Measurements from ENCODE around the gene ASF1B.
"Not testable (repeated sequence)": the region's sequence is repeated elsewhere in the genome, so short reads cannot be mapped to it uniquely, and the experiment has no call there.

Gene ASF1B

DNA sequence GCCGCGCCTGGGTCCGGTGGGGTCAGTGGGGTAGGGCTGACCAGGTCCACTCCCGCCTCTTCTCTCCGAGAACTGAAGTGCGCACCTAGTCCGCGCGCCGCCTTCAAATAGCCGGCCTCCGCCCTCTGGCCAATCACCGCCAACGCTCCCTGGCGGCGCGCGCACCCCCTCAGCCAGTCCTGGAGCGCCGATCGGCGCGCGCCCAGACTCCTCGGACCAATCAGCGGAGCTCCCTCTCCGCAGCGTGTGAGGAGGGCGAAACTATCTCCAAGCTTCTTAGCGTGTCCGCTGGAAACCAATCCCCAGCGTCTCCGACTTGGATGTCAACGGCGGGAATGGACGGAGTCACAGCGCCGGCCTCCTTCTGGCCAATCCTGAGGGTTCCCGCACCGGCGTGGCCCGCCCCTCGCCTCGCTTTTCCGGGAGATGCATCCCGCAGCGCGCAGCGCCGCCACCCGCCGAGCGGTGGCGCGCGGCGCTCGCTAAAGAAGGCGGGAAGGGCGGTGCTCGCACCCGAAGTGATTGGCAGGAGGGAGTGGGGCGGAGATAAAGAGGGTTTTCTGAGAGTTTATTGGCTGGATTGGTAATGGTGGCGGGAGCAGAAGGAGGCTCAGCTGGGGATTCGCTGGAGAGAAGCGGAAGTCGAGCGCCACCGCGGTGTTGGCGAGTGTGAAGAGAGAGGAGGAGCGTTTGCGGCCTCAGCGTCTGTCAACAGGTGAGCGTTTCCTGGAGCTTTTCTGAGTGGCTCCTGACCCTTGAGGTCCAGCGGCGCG, at the start of gene ASF1B:
Gene ASF1B (minus strand): TSS at position 81 of the 773 bp plus-strand sequence. CDS start 133 bp downstream, outside the sequence.
- peak within 1 kb of the TSS; percentile 49 to 95 (median 90) for H3K27ac ChIP-seq
- H3K4me3 ChIP-seq = peak within 1 kb of the TSS; percentile 62 to 92 (median 82)

DNA sequence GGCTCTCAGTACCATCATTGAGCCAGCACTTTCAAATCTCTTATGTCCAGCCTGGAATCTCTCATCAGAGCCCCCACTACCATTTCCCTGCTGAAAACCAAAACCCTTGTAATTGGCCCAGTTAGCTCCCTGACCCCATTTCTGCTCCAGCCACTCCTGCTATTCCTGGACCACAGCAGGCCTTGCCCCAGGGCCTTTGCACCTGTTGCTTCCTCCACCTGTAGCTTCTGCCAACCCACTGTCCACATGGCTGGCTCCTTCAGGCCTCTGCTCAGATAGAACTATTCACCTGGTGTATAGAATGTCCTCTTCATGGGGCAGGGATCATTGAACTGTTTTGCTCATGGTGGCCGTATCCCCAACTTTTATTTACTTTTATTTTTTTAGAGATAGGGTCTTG, 49.3 kb upstream of the ASF1B start:
- not testable (repeated sequence) for H3K4me3 ChIP-seq, H3K27ac ChIP-seq

DNA sequence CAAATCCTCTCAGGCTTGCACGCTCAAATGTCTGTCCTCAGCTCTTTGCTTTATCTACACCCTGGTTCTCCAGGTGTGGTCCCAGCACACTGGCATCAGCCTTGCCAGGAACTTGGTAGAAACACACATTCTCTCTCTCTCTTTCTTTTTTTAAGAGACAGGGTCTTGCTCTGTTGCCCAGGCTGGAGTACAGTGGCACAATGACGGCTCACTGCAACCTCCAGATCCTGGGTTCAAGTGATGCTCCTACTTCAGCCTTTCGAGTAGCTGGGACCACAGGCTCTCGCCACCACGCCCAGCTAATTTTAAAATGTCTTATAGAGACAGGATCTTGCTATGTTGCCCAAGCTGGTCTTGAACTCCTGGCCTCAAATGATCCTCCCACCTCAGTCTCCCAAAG, 48.8 kb upstream of the ASF1B start:
- Histone ChIP-seq H3K27ac (no peak overlapping the region), H3K4me3 (no peak overlapping the region)

DNA sequence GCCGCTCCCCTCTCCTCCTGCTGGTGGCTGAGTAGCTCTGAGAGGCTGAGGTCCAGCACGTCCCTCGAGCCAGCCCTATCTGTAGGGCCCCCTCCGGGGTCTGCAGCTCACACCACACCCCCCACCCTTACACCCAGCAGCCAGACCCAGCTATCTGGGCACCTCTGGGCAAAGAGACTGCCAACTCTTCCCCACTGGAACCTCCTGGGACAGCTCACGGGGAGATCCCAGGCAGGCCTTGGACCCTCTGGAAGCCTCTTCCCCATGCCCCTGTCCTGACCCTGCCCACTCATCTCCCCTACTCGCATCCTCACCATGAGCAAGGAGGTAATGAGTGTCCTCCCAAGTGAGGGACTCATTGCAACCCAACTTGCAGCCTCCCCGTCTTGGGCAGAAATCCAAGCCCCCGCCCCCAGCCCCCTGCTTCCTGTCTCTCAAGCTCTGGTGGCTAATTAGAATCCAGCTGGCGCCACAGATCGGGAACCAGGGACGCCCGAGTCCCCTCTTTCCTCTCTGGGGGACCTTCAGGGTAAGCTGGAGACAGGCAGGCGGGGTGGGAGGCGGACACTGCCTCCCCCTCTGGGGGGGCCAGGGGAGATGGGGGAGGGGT, 47.5 kb upstream of the ASF1B start:
- Histone ChIP-seq H3K4me3 (no peak overlapping the region), H3K27ac (no peak overlapping the region)

DNA sequence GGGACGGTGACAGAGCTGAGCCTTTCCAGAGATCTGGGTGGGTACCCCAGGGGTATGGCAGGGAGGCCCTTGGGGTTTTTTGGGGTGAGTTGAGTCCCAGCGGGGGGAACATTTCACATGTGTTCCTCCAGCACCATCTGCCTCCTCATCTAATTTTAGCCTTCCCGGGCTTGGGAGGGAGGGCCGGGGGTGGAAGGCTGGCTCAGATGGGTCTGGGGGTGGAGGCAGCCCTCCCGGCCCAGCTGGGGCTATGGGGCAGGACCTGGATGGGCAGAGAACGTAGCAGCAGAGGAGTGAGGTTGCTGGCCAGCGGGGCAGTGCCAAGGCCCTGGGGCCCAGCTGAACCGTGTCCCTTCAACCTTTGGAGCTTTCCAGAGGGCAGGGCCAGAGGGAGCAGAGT, 46.1 kb upstream of the ASF1B start:
- no peak overlapping the region for H3K27ac ChIP-seq
- no peak overlapping the region for H3K4me3 ChIP-seq

DNA sequence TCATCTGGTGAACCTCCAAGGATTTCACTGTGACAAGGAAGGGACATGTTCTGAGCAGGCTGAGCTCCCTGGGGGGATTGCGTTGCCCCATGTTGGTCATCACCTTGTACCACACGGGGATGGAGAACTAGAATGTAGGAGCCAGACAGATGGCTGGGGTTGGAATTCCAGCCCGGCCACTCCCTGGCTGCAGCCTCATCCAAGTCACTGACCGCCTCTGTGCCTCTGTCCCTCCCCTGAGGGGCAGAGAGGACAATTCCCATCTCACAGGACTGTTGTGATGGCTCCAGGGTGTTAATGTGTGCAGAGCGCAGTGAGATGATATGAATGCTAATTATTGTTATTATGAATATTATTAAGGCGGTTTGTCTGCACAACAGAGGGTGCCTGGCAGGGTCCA, 45.5 kb upstream of the ASF1B start:
- no peak overlapping the region for H3K27ac ChIP-seq
- no peak overlapping the region for H3K4me3 ChIP-seq

DNA sequence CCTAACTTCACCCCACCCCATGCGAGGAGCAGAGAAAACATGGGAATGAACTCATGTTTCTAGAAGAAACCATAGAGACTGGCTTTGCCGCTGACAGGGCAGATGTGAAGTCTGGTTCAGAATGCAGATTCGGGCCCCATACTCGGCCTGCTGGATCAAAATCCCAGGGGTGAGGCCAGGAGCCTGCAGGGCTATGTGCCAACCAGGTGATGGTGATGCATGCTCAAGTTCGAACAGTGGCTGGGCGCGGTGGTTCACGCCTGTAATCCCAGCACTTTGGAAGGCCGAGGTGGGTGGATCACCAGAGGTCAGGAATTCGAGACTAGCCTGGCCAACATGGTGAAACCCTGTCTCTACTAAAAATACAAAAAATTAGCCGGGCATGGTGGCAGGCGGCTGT, 44.8 kb upstream of the ASF1B start:
- not testable (repeated sequence) for H3K4me3 ChIP-seq, H3K27ac ChIP-seq

DNA sequence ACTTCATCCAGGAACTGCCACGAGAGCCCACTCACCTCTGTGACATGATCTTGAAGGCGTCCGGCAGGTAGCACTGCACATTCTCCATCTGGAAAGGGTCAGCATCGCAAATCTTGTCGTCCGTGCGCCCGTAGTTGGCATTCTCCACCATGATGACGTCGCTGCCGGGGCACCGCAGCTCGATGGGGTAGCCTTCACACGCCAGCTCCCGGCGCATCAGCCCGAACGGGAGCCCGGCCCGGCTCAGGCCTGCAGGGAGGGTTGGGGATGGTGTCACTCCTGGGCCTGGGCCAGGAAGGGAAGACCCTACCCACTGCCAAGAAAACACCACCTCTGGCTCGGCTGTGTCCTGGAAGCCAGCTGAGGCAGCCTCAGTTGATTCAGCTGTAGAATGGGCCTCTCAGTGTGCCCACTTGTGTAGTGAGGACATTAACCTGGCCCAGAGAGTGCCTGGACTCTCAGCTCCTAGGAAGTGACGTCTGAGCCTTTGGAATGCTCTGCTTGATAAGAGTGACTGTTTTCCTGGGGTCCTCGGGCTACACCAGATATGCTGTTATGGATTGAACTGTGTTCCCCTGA, 41.2 kb upstream of the ASF1B start:
- no peak overlapping the region for H3K4me3 ChIP-seq
- H3K27ac ChIP-seq = no peak overlapping the region

DNA sequence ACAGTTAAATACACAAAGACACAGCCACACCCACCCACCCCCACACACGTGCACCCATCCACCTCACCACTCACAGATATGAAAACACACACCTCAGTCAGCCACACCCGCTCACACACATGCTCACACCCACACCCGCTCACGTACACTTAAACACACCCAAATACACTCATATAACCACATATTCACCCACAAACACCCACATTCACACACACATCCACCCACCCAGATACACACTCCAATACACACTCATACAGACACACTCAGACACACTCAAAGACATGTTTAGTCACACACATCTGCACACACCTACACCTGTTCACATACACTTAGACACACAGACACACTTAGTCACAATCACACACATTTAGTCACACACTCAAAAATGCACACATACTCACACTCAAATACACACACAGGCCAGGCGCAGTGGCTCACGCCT, 39.0 kb upstream of the ASF1B start:
- H3K27ac ChIP-seq = no peak overlapping the region
- no peak overlapping the region for H3K4me3 ChIP-seq

DNA sequence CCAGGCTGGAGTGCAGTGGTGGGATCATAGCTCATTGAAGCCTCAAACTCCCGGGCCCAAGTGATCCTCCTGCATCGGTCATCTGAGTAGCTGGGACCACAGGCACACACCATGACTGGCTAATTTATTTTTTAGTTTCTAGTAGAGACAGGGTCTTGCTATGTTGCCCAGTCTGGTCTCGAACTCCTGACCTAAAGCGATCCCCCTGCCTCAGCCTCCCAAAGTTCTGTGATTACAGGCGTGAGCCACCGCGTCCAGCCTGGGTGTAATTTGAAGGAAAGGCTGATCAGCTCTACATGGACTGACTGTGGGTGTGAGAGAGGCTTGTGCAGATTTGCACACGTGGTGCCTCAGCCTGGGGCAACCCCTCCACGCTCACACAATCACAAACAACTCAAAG, 38.5 kb upstream of the ASF1B start:
- no peak overlapping the region for H3K4me3 ChIP-seq
- H3K27ac ChIP-seq = no peak overlapping the region

DNA sequence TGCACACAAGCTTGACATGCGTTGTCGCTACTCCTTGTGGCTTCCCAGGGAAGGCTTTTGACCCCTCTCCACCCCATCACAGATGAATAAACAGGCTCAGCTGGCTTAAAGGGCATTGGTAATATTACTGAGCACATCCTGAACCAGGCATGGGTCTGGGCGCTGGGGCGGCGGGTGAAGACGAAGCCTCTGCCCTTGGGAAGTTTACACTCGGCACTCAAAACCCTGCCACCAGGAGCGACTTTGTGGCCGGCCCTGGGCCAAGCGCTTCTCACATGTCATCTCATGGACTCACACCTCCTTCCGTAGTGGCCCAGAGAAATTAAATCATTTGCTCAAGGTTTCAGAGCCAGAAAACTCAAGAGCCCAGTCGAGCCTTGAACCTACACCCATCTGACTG, 32.6 kb upstream of the ASF1B start:
- Histone ChIP-seq H3K27ac (no peak overlapping the region), H3K4me3 (no peak overlapping the region)

DNA sequence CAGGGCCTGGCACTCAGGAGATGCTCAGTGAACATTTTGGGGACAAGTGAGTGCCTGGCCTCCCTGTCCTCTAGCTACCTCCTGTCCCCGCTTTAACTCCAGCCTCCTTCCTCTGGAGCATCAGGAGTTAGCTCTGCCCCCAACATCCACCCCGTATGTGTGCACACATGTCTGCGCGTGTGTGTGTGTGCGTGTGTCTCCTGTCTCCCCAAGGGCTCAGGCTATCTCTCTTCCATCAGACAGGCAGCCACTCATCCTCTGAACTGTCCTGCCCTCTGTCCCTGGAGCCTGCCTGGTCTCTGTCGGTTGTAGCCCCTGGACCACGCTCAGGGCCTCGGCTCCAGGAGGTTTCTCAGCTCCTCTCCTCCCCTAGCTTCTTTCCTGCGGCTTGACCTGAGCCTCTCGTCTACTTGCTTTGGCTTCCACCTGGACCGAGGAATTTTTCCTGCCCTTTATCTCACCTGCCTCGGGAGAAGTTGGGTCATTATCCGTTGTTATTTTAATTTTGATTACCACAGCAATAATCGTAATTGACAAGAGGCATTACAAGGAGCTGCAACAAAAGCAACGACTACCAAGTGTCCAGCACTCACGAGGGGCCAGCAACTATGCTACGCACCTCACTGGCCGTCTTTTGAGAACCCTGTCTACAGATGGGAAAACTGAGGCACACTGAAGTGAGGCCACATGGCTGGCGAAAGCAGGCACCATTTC, 32.0 kb upstream of the ASF1B start:
- H3K27ac ChIP-seq = peak overlapping the region in 2 of 21 experiments; percentile 41 to 73
- H3K4me3 ChIP-seq = no peak overlapping the region

DNA sequence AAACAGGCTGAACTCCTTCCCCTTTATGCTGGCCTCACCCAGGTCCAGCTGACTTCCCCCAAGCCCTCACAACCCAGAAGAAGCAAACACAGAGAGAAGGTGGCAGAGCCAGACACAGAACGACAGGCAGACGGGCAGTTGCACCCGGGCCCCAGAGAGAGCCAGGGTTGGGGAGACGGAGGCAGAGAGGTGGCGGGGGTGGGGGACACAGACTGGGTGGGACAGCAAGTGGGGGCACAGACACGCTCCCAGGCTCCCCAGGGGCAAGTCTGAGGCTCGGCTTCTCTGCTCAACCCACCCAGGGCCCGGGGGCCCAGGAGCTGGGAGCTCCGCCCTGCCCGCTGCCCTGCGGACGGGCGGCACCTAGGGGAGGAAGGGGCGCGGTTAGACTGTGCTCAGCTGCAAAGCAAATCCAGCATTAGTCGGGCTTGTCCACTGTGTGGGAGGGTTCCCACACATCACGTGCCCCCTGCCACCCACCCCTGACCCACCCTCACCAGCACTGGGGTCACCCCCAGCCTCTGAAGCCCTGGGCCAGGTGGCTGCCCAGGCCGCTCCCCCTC, 31.3 kb upstream of the ASF1B start:
- no peak overlapping the region for H3K4me3 ChIP-seq
- H3K27ac ChIP-seq = peak overlapping the region in 10 of 21 experiments; percentile 18 to 73 (median 47)

DNA sequence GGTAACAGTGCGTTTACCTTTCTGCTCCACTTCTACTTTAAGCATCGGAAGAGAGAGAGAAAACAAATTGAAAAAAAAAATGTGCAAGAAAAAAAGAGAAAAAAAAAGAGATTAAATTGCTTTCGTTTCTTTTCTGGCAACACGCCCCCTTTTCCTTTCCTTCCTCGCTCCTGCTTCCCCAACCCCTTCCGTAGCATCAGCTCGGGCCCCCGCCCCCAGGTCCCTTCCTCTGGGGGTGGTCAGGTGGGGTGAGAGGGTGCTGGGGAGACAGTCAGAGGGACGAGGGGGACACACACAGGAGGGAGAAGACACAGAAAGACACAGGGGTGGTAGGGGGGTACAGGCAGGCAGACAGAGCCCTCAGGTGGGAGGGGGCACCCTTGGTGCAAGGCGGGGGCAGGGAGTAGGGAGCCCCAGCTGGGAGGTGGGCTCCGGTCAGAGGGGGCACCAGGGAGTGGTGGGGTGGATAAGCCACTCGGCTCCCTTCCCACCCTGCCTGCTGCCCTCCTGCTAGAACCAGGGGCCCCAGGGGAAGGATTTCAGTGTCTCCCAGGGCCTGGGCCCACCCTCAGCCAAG, 30.7 kb upstream of the ASF1B start:
- H3K4me3 ChIP-seq = peak overlapping the region in 2 of 7 experiments; percentile 9 to 14

DNA sequence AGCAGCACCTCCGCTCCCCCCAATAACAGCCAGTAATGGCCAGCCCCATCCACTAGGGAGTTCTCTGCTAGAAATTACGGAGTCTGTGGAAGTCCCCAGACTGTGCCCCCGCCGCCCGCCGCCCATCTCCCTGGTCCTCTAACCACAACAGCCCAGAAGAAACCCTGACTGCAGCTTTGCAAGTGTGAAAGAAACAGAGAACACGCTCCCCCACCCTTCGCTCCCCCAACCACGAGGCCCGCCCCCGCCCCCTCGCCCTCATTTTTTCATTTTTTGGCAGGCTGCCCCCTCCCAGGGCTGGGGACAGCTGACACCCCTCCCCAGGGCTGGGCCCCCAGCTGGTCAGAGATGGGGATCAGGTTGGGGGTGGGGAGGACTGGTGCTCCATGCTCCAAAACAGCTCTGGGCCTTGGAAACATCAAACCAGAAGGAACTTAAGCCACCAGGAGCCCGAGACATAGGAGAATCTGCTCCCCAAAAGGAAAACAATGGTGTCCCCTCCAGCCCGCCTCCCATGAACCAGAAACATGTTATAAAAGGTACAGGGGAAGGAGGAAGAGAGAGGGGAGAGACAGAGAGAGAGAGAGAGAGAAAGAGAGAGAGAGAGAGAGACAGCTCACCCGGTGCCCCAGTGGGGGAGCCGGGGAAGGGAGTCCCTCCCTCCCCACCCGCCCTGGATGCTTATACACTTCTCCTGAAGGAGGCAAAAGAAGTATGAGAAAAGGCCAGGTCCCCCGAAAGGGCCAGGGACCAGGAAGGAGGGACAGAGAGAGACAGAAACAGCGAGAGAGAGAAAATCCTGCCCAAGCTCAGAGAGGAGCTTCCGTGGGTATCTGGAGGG, 29.8 kb upstream of the ASF1B start:
- Histone ChIP-seq H3K4me3 (peak overlapping the region in 2 of 7 experiments; percentile 9 to 14), H3K27ac (peak overlapping the region in 3 of 21 experiments; percentile 29 to 73 (median 73))

More for the DNA sequence above, 30.7 kb upstream of the ASF1B start:
- H3K27ac ChIP-seq = peak overlapping the region in 11 of 21 experiments; percentile 18 to 73 (median 47)

DNA sequence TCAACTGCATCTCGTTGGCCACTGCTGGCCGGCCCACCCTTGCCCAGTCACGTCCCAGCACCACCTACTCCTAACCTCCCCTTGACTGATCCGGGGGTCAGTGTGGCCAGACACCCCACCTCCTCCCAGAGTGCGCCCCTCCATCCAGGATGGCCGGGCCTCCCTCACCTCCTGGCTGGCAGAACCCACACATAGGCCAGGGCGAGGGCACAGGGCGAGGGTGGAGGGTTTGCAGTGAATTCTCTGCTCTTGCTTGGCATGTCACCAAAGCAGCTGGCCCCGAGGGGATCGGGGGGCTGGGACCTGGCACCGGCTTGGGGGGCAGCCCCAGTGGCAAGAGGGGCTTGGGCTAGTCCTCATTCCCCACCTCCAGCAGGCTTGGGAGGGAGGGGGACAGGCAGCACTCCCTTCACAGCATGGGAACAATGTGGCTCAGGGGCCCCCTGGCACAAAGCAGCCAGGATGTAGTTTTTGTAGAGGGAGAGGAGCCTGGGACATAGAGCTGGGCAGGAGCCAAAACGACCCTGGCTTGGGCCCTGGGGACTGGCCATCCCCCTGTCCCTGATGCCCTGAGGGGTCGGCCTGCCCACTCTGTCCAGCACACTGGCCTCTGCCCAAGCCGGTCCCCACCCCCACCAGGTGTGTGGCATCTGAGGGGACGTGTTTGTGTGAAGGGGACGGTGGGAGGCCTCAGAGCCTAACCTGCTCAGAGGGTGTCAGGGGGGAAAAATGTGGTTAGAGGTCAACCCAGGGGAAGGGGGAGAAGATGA, 28.5 kb upstream of the ASF1B start:
- Histone ChIP-seq H3K27ac (peak overlapping the region in 1 of 21 experiments; percentile 8), H3K4me3 (no peak overlapping the region)

DNA sequence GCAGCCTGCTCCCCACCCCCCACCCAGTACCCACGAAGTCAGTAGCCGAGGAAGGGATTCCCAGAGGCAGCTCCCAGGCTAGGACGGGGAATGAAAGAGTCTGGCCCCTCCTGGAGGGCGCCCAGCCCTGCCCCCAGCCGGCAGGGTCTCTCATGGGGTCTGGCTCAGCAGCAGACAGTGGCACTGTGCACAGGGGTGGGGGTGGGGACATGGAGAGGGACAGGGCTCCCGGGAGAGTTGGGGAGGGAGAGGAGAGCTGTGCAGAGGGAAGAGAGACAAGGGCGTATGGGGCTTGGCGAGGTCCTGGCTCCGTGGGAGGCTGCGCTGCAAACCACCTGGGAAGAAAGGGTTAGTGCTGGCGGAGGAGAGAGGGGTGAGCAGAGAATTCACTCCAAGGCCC, 27.7 kb upstream of the ASF1B start:
- no peak overlapping the region for H3K27ac ChIP-seq
- no peak overlapping the region for H3K4me3 ChIP-seq

DNA sequence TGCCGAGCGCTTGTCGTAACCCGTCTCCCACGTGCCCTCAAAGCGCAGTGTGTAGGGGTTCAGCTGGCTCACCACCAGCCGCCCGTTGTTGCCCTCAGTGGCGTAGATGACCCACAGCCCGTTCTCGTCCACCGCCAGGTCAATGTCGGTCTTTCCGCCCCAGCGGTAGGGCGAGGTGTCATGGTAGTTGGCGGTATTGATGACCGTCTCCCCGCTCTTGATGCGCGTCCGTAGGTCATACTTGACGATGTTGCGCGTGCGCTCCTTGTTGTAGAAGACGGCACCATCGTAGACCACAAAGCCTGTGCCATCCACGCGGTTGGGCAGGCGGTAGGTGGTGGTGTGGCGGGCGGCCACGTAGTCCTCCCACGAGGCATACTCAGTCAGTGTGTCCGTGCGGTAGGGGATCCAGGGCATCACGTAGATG, 26.5 kb upstream of the ASF1B start:
- no peak overlapping the region for H3K27ac ChIP-seq
- no peak overlapping the region for H3K4me3 ChIP-seq

Data from skin epidermis (tissue), 12 donors.